HG03520 (cell line): Measurements from ENCODE around the gene SYNGR1.
"Not testable (repeated sequence)": the region's sequence is repeated elsewhere in the genome, so short reads cannot be mapped to it uniquely, and the experiment has no call there.

Experiments
- ATAC-seq: cut with Tn5 transposase; IDR thresholded peaks from one replicate; pipeline ENCODE4 v1.9.1; 2021; ENCODE audit warnings: mild to moderate bottlenecking, moderate library complexity; ENCODE audit not compliant: unreplicated experiment

Gene SYNGR1

DNA sequence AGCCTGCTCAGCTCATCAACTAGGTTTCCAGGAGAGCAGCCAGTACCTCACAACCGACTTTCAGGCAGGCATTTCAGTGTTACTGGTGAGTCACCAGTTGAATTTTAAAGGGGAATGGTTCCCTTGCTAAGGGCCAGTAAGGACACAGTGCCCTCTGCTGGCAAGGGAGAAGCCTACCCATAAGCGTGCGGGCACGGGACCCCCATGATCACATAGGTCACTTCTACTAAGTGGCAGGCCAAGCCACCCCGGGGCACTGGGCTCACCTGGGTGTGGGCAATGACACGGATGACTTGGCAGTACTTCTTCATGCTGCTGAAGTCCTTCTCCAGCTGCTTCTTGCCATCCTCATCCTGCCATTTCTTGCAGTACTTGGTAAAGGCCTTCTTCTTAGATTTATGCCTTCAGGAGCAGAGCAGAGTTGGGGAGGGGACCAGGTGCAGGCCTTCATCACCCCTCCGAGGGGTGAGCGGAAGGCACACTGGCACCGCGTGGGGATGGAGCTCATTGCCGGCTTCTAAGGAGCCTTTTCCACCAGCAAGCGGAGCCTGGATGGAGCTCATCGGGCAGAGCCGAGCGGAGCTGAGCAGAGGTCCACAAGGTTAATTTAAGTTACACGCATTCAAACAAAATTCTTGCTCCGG, 33.2 kb upstream of the SYNGR1 start:
- ATAC-seq = no peak

- no peak for ATAC-seq
Observed at GRCh38 chr22:39317084-39317774, 32.6 kb upstream of the SYNGR1 start.

DNA sequence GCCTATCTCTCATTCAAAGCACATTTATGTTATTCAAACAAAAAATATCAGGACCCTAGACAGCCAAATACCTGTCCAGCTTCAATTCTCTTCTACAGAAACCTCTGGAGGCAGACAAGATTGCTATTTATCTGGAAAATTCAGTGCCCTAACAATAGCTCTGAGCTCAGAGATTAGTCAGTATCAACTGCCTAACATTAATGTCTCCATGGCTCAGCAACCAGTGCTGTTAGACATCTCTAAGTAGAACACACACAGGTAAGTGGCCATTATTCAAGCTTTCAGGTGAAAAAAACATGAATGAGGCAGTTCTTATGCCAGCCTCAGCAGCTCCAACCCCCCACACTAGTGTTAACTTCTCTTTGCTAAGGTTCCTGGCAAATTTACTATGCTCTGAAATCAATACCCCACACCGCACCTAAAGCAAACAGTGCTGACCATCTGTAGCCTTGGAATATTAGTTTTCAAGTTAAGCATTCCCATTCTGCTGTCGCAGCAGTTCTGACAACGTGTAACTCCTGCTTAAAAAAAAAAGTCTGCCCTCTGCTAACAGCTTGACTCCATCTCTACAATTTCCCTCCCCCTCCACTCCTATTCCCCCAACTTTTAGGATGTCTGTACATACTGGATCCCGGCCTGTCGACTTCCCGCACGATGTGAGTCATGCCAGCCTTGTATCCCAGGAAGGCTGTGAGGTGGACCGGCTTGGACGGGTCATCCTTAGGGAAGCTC, 31.9 kb upstream of the SYNGR1 start:
- ATAC-seq = no peak

DNA sequence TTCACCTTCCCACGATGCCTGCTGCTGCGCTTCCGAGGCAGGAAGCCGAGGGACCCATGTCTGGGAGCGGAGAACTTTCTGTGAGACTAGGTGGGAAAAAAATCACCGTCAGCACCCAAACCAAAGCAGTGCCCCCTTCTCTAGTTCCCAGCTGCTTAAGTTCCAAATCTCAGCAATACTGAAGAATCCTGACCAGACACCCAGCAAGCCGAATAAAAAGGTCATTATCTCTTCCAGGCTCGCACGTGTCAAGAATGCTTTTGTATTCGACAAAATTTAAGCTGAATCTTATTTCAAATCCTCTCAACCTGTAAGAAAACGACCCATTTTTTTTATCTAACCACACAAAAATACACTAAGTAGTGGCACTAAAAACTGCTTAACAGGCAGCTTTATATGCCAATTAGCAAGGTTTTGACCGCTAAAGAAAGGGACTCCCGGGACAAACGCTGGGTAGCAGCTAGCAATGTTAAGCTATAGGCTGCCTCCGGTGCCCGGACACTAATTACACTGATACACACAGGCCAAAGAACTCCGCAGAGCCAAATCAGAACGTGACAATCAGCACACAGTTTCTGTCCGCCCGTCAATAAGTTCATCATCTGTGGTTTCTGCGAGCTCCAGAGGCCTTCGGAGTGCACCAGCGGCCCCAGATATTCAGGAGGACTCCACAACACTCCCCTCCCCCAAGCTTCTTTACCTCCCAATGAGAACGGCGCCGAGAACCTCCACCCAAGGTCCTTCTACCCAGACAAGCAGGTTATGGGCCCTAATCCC, 31.1 kb upstream of the SYNGR1 start:
- no peak for ATAC-seq

- peak; percentile 63 for ATAC-seq
Observed at GRCh38 chr22:39319284-39320022, 30.3 kb upstream of the SYNGR1 start, which contains the start of gene RPL3. TSS of gene RPL3 (minus strand) at chr22:39319623. CDS start at chr22:39319597, 26 bp downstream.

GRCh38 chr22:39320616-39321029, 29.2 kb upstream of the SYNGR1 start:
- ATAC-seq = not testable (repeated sequence)

GRCh38 chr22:39325392-39325932, 24.3 kb upstream of the SYNGR1 start:
- ATAC-seq = no peak

GRCh38 chr22:39327995-39328754, 21.6 kb upstream of the SYNGR1 start:
- no peak for ATAC-seq

DNA sequence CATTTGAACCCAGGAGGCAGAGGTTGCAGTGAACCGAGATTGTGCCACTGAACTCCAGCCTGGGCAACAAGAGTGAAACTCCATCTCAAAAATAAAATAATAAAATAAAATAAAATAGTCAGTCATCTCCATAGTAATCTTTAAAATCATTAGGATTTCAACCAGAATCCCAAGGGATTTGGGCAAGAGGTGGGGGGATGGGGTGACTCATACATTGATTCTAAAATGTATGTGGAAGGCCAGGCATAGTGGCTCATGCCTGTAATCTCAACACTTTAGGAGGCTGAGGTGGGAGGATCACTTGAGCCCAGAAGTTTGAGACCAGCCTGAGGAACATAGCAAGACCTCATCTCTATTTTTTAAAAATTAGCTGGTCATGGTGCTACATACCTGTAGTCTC, 19.2 kb upstream of the SYNGR1 start:
- not testable (repeated sequence) for ATAC-seq

DNA sequence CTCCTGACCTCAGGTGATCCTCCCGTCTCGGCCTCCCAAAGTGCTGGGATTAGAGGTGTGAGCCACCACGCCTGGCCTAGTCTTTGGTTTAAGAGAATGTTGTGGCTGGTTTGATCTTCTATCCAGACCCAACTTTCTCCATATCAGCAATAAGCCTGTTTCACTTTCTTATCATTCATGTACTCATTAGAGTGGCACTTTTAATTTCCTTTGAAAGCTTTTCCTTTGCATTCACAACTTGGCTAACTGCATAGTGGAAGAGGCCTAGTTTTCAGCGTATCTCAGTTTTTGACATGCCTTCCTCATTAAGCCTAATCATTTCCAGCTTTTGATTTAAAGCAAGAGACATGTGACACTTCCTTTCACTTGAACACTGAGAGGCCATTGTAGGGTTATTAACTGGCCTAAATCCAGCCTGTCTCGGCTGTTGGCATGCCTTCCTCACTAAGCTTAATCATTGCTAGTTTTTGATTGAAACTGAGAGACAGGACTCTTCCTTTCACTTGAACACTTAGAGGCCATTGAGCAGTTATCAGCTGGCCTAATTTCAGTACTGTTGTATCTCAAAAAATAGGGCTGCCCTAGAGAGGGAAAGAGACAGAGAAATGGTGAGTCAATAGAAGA, 17.2 kb upstream of the SYNGR1 start:
- no peak for ATAC-seq

DNA sequence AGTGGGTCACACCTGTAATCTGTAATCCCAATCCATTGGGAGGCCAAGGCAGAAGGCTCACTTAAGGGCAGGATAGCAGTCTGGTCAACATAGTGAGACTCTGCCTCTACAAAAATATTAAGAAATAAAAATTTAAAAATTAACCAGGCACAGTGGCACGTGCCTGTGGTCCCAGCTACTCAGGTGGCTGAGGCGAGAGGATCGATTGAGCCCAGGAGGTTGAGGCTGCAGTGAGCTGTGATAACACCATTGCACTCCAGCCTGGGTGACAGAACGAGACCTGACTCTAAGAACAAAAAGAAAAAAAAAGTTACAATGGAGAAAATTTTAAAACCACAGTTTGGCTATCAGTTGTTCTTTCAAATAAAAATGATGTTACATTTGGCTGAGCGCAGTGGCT, 13.4 kb upstream of the SYNGR1 start:
- no peak for ATAC-seq

DNA sequence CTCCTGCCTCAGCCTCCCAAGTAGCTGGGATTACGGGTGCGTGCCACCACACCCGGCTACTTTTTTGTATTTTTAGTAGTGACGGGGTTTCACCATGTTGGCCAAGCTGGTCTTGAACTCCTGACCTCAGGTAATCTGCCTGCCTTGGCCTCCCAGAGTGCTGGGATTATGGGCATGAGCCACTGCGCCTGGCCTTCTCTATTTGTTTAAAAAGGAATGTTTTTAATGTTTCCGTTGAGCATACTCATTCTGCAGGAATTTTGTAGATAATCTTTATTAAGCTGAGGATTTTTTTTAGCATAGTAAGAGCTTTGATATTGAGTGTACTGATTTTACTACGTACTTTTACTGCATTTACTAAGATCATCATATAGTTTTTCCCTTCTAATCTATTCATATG, 10.0 kb upstream of the SYNGR1 start:
- not testable (repeated sequence) for ATAC-seq

DNA sequence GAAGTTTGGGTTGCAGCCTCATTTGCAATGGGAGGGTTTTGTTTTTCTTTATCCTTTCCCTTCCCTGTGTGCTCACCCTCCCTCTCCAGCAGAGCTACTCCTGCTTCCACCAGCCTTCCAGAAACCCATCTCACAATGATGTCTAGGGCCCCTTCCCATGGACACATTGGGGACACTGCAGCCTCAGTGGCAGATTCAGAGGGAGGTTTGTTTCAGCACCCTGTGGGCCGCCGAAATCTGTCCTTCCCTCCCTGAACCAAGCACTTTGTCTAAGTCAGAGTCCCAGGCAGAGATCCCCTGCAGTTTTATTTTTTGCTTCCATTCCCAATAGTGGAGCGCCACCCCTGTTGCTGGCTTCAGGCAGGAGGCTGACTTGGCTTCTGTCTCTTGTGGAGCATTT, 8.6 kb upstream of the SYNGR1 start:
- ATAC-seq = no peak

GRCh38 chr22:39343259-39344045, 6.3 kb upstream of the SYNGR1 start:
- no peak for ATAC-seq

DNA sequence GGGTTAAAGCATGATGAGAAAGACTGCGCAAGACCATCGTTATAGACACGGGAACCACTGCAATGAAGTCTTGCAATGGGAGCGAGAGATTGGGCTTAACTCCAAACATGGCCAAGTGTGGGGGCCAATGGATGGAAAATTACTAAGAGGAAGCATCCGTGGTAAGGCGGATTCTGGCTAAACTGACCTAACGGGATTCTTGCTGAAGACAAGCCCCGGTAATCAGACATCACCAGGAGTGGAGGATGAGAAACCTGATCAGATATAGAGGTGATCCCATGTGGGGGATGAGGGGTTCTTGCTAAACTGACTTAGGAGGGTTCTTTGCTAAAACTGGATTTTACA, 5.8 kb upstream of the SYNGR1 start:
- ATAC-seq = no peak

GRCh38 chr22:39345231-39345630, 4.6 kb upstream of the SYNGR1 start:
- no peak for ATAC-seq

DNA sequence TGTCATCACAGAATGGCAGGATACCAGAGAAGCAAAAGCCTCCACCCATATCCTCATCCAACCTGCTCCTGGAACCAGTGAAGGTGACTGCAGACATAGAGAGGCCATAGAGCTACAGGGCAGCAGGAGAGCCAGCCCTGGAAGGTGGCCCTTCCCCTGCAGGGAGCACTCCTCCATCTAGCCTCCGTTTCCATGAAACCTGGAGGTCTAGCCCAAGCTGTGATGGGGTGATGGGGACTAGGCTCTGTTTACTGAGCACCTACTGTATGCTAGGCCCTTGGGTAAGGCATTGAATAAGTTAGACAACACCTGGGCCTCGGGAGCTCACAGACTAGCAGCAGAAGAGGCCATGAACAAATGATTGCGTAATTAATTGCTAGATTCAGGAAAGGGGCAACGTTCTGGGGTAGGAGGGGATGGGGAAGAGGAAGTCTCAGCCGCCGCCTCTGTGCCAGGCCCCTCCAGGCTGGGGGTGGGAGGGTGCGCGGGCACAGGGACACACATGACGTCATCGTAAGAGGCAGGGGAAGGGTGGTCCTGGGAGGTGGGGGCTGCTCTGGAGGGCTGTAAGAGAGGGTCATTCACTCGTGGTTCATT, 784 bp upstream of the SYNGR1 start:
- no peak for ATAC-seq

DNA sequence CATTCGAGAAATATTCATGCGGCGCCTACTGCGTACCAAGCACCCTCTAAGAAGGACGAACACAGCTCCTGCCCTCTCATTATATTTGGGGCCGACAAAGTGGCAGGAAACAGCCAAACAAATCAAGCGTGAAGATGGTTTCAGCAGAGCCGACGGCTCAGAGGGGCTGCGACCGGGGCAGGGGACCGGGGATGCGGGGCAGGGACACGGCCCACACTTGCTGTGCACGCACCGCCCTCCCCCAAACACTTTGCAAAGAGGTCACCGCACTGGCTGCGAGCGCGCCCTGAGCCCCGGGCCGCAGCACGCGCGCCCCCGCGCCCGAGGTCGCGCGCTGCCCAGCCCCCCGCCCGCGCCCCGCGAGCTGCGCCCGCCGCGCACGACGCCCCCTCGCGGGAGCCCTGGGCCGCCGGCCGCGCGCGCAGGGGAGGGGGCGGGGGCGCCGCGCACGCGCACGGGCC, 255 bp upstream of the SYNGR1 start:
- ATAC-seq = no peak
